Astrocyte of the spinal cord (primary cell): Measurements from ENCODE around the gene PSMB4.

Experiments used
- DNase-seq: peaks from one replicate; pipeline ENCODE4 v3.0.0; 2011; ENCODE audit warnings: low read depth, low spot score
- H3K4me3 ChIP-seq: 2 replicates; pipeline ENCODE4 v1.5.1; 2011; ENCODE audit warnings: low read depth, mild to moderate bottlenecking, low read length, moderate library complexity
- CTCF ChIP-seq: IDR thresholded peaks from 2 replicates; pipeline ENCODE4 v1.5.1; 2012; ENCODE audit warnings: low read depth, mild to moderate bottlenecking, low read length, inconsistent platforms
- in situ Hi-C: cut with HindIII; loops from 2 replicates; pipeline ENCODE4 v1.10.0; 2017; ENCODE audit warnings: low sequenced_read_pairs

The PSMB4 gene

DNA sequence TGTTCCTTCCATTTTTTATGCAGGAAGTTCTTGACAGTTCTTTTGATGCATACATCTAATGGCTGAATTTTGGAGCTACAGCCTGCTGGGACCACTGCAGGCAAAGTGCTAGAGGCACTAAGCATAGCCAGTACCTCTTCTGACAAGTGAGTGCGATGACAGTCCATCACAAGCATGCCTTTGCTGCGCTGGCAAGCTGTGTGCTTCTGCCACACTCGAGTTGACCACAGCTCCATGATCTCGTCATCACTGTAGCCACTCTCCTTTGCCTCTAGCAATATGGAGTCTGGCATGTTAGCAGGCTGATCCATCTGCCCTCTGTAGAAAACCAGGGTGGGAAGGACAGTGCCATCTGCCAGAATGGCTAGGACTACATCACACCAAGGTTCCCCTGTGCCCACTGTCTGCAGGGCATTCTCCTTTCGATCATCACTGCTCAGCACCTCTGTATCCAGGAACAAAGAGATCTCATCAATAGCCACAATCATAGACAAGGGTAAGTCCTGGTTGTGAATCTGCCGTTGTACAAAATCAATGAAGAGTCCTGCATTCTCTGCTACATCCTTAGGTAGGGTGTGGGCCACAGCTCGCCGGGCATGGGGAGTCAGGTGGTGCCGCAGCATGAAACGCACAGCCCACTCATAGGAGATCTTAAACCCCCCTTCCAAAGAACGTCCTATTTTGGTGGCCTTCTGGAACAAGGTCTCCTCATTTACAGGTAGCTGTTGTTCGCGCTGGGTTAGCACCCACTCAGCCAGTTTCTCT is 6.0 kb downstream of the PSMB4 start:
- in situ Hi-C loops: no loop called here
- H3K4me3 ChIP-seq: no peak overlapping the region
- no peak for DNase-seq
- no peak for TF ChIP-seq CTCF

- no peak for DNase-seq
- in situ Hi-C loops: no loop called here
- H3K4me3 ChIP-seq: no peak overlapping the region
- no peak for TF ChIP-seq CTCF
Observed at GRCh38 chr1:151406176-151406575, 6.8 kb downstream of the PSMB4 start.

- TF ChIP-seq CTCF: no peak
- no peak overlapping the region for H3K4me3 ChIP-seq
- in situ Hi-C loops: no loop called here
Observed at GRCh38 chr1:151407304-151407703, 7.9 kb downstream of the PSMB4 start.

GRCh38 chr1:151408891-151409290 is 9.5 kb downstream of the PSMB4 start:
- in situ Hi-C loops: no loop called here
- H3K4me3 ChIP-seq: no peak overlapping the region
- no peak for DNase-seq
- no peak for TF ChIP-seq CTCF

More at GRCh38 chr1:151407304-151407703, 7.9 kb downstream of the PSMB4 start:
- no peak for DNase-seq

GRCh38 chr1:151411884-151412283 is 12.5 kb downstream of the PSMB4 start:
- no peak overlapping the region for H3K4me3 ChIP-seq
- DNase-seq: no peak
- TF ChIP-seq CTCF: no peak
- in situ Hi-C loops: no loop called here

DNA sequence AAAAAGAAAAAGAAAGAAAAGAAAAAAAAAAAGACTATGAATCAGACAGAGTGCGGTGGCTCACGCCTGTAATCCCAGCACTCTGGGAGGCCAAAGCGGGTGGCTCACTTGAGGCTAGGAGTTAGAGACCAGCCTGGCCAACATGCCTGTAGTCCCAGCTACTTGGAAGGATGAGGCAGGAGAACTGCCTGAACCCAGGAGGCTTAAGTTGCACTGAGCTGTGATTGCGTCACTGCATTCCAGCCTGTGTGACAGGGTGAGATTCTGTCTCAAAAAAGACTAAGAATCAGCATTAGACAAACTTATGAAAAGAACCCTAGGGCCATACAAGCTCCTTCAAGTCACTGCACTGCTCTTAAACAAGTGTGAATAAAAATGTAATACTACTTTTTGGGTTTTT is 16.9 kb downstream of the PSMB4 start:
- in situ Hi-C loops: no loop called here
- TF ChIP-seq CTCF: no peak
- H3K4me3 ChIP-seq: no peak overlapping the region
- DNase-seq: peak; percentile 25
